ENCODE measurements around the gene HJURP. TPM values are rescaled to one million over a fixed set of nuclear protein-coding genes. Genes with fewer than 3 reads are reported as not detected.

HJURP gene
- total RNA-seq, 1 donor from 2014 or later: 1.5 TPM

- DNase-seq (peak; percentile 43), ATAC-seq (peak in 1 of 2 donors; percentile 18)
- no peaks in the 10 kb centered on the region for H3K9me3 ChIP-seq
- H3K36me3 ChIP-seq: no peaks in the 10 kb centered on the region
- H3K4me1 ChIP-seq: no peaks in the 10 kb centered on the region
- intact Hi-C loops (cut with DNase I): no loop called here
- H3K27ac ChIP-seq: no peak overlapping the region
- H3K4me3 ChIP-seq: no peak overlapping the region
- H3K27me3 ChIP-seq (ENCODE audit: low read depth): peaks cover 4% of the 10 kb centered on the region
- TF ChIP-seq, protein P1, sequence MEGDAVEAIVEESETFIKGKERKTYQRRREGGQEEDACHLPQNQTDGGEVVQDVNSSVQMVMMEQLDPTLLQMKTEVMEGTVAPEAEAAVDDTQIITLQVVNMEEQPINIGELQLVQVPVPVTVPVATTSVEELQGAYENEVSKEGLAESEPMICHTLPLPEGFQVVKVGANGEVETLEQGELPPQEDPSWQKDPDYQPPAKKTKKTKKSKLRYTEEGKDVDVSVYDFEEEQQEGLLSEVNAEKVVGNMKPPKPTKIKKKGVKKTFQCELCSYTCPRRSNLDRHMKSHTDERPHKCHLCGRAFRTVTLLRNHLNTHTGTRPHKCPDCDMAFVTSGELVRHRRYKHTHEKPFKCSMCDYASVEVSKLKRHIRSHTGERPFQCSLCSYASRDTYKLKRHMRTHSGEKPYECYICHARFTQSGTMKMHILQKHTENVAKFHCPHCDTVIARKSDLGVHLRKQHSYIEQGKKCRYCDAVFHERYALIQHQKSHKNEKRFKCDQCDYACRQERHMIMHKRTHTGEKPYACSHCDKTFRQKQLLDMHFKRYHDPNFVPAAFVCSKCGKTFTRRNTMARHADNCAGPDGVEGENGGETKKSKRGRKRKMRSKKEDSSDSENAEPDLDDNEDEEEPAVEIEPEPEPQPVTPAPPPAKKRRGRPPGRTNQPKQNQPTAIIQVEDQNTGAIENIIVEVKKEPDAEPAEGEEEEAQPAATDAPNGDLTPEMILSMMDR (IDR thresholded peaks at IDR 0.05): no peak
These were observed 31.3 kb downstream of the HJURP start for GRCh38 chr2:233822781-233823730.

DNA sequence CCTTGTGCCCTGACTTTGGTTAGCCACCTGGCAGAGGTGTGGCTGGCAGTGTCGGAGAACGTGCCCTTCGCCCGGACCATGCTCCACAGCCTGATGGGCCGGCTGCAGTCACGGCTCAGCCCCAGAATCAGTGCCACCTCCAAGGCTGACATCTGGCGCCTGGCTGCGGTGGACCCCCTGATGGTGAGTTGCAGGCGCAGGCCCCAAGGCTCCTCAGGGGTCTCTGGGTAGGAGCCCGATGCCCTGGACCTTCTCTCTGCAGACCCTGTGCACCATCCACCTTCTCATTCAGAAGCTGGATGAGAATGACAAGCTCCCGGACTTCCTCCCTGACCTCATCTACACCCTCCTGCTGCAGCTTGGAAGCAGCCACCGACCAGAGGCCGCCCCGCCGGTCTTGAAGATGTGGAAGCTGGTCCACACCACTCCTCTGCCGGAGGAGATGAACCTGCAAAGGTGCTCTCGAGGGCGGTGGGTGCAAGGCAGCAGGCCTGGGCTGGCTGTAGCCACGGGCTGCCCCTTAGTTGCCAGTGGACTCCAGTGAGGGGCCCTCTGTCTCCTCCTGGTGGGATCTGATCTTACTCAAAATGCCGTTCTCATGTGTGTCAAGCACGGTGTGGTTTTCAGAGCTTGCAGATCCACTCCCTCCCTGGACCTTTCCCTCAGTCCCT is 32.1 kb downstream of the HJURP start:
- Histone ChIP-seq H3K27me3 (ENCODE audit: low read depth) (peaks cover 4% of the 10 kb centered on the region), H3K36me3 (no peaks in the 10 kb centered on the region), H3K4me3 (no peak overlapping the region), H3K9me3 (no peaks in the 10 kb centered on the region), H3K27ac (no peak overlapping the region), H3K4me1 (no peaks in the 10 kb centered on the region)
- DNase-seq (no peak), ATAC-seq (no peak)
- intact Hi-C loops (cut with DNase I): no loop called here
- TF ChIP-seq, protein P1 (IDR thresholded peaks at IDR 0.05): no peak

DNA sequence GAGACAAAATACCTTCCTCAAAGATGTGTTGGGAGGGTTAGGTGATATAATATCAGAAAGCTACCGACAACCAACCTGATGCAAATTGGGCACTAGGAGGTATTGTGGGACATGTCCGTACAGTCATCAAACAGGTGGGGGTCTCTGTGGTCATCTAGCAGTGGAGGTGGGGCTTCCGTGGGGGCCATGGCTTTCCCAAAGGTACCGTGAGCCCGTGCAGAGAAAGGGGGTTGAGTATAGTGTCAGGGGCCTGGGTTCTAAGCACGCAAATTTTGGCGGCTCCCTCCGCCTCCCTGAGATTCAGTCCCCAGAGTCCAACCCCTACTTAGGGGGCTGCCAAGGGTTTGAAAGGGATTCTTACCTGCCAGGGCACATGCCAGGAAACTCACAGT is 32.6 kb downstream of the HJURP start:
- no peaks in the 10 kb centered on the region for H3K9me3 ChIP-seq

DNA sequence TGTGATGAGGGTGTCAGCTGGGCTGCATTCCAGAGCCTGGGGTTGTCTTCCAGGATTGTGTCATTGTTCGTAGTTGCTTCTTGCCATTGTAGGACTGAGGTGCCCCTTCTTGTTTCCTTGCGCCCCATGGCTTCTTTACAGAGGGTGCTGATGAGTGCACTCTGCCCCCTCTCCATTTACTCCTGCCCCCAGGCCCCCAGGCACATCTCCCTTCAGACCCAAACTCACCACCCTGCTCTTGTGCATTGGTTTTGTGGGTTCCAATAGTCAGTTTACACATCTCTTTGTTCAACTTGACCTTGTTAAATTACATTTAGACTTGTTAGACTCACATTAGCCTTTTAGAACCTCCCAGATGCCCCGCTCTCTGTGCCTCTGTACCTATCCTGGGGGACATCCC is 33.1 kb downstream of the HJURP start:
- TF ChIP-seq, protein P1 (IDR thresholded peaks at IDR 0.05): no peak
- H3K9me3 ChIP-seq: no peaks in the 10 kb centered on the region
- DNase-seq (no peak), ATAC-seq (no peak)
- no peaks in the 10 kb centered on the region for H3K4me1 ChIP-seq
- intact Hi-C loops (cut with DNase I): no loop called here
- H3K4me3 ChIP-seq: no peak overlapping the region
- no peaks in the 10 kb centered on the region for H3K36me3 ChIP-seq
- peaks cover 4% of the 10 kb centered on the region for H3K27me3 ChIP-seq (ENCODE audit: low read depth)
- H3K27ac ChIP-seq: no peak overlapping the region

More for the DNA sequence above, 32.6 kb downstream of the HJURP start:
- ATAC-seq: no peak
- Histone ChIP-seq H3K27ac (no peak overlapping the region), H3K36me3 (no peaks in the 10 kb centered on the region), H3K27me3 (ENCODE audit: low read depth) (peaks cover 4% of the 10 kb centered on the region), H3K4me1 (no peaks in the 10 kb centered on the region), H3K4me3 (no peak overlapping the region)
- DNase-seq: no peak
- intact Hi-C loops (cut with DNase I): no loop called here
- TF ChIP-seq, protein P1 (IDR thresholded peaks at IDR 0.05): no peak

GRCh38 chr2:233820774-233821105 is 33.6 kb downstream of the HJURP start:
- TF ChIP-seq, protein P1 (IDR thresholded peaks at IDR 0.05): no peak
- H3K4me3 ChIP-seq: no peak overlapping the region
- H3K36me3 ChIP-seq: no peaks in the 10 kb centered on the region
- intact Hi-C loops (cut with DNase I): no loop called here
- no peaks in the 10 kb centered on the region for H3K4me1 ChIP-seq
- no peak for ATAC-seq
- H3K27me3 ChIP-seq (ENCODE audit: low read depth): peaks cover 4% of the 10 kb centered on the region
- DNase-seq: no peak
- no peaks in the 10 kb centered on the region for H3K9me3 ChIP-seq
- no peak overlapping the region for H3K27ac ChIP-seq
